Measurements from ENCODE around the gene TTC7B. TPM values are rescaled to one million over a fixed set of nuclear protein-coding genes. Genes with fewer than 3 reads are reported as not detected.

Gene TTC7B
- total and polyA plus RNA-seq, 9 of the 15 experiments (the other 6 are each of a cell fraction or from before 2014, with no cell fraction given) = 2.2 to 77.2 (median 36.7) TPM

DNA sequence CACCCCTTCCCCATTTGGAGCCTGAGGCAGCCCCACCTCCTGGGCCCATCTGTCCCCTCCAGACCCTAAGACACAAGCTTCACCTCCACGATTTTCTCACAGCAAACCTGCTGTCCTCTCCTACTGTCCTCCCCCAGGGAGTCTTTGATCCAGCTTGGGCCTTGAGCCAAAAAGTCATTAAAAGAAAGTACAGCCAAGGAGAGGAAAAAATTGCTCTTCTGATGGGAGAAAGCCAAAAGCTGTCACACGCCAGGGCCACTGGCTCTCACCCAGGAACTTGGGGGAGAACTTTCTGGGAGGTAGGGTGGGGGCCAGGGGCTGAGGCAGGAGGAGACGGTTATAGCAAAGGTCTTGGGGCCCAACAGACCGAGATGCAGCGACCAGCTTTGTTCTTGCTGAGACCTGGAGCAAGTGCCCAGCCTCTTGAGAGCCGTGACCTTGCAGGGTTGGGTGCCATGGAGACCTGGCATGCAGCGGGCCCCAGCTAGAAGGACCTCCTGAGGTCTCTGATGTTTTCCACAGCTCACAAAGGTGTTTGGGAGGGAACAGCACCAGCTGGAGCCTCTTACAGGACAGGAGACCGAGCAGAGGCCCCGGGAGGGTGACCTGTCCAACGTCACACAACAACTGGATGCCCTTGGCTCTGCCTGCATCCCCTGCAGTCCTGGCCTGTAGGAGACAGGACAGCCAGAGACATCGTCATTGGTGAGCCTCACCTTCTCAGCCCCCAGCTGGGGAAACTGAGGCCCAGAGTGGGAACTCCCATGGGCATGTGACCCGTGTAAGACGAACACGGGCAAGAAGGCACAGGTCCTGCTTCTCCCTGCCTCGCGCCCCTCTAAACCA, 294.9 kb downstream of the TTC7B start:
- H3K4me2 ChIP-seq (ENCODE audit: insufficient read depth, low read length) = no peak overlapping the region
- no TSS peak for BruUV-seq (replicated peaks)
- no peak overlapping the region for H3K4me3 ChIP-seq
- no peak for DNase-seq (ENCODE audit: extremely low read depth in 1 of 4, low spot score in 3 of 4)
- H4K20me1 ChIP-seq (replicated peaks; ENCODE audit: control insufficient read depth, insufficient read depth, low read length) = no peaks in the 10 kb centered on the region
- CTCF ChIA-PET (ENCODE audit: low intra/inter-chr PET ratio) = no interaction called here
- in situ Hi-C loops (cut with MboI) (loop anchor here (10.0 kb wide), 1 partner anchor 117 kb away; no protein-coding TSS in a partner anchor), intact Hi-C loops (cut with micrococcal nuclease) (no loop called here)
- 31% methylated on average over 12 of the region's 16 CpGs for WGBS (ENCODE audit: insufficient coverage, low coverage, missing lambda C conversion rate)
- H3K36me3 ChIP-seq (ENCODE audit: control insufficient read depth, insufficient read depth, low read length) = no peaks in the 10 kb centered on the region
- POLR2A ChIA-PET = interaction anchor here (0.6 to 1.0 kb wide), 2 partner anchors 105 to 265 kb away, joined by 3 to 4 read pairs; partner anchors contain the start of gene PSMC1
- no peaks in the 10 kb centered on the region for H3K27me3 ChIP-seq (ENCODE audit: control insufficient read depth in 2 of 2, insufficient read depth in 2 of 2, low read length in 2 of 2)
- FAIRE-seq = peak; percentile 37
- no peaks in the 10 kb centered on the region; the same call in 1 of the 2 replicates for H3K9me3 ChIP-seq (replicated peaks; ENCODE audit: control insufficient read depth, insufficient read depth, low read depth, low read length)
- no peak overlapping the region for H2AFZ ChIP-seq (ENCODE audit: low read depth, low read length)
- TF ChIP-seq KLF16 (IDR thresholded peaks at IDR 0.05) = no peak
- peak; percentile 47 for TF ChIP-seq NFIC (IDR thresholded peaks at IDR 0.05)
- ATAC-seq = no peak
- H3K9me1 ChIP-seq (ENCODE audit: control insufficient read depth, insufficient read depth, low read length) = no peaks in the 10 kb centered on the region
- peaks cover 7 to 26% of the 10 kb centered on the region in 2 experiments for H3K4me1 ChIP-seq (replicated peaks in 1 of 2; ENCODE audit: control insufficient read depth in 2 of 2, insufficient read depth in 2 of 2, low read length in 2 of 2)
- no peaks in the 10 kb centered on the region for H3K79me2 ChIP-seq (ENCODE audit: control insufficient read depth, insufficient read depth, low read length)
- H3K27ac ChIP-seq (ENCODE audit: extremely low read depth, low read depth, low read length) = no peak overlapping the region
- peak overlapping the region in 1 of 2 experiments; percentile 17; a peak in 1 of 4 replicates for H3K9ac ChIP-seq (ENCODE audit: insufficient read depth in 1 of 2, low read depth in 2 of 2, low read length in 2 of 2)

DNA sequence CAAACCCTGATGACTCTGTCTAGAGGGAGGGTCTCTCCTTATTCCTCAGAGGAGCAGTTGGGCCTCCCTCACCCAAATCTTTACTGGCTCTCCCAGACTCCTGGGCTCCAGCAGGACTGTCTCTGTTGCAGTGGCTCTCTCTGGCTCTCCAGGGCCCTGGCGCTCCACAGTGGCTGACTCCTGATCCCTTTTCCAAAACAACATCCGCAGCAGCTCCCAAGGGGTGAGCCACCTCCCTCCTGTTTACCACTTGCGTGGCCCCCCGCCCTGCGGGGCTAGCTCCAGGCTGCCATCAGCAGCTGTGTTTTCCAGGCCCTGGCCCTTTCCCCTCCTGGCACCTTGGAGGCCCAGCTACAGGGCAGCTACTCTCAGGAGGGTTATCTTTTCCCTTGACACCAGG, 295.9 kb downstream of the TTC7B start:
- Histone ChIP-seq H3K4me3 (no peak overlapping the region), H3K9me3 (replicated peaks; ENCODE audit: control insufficient read depth, insufficient read depth, low read depth, low read length) (no peaks in the 10 kb centered on the region), H3K27ac (ENCODE audit: extremely low read depth, low read depth, low read length) (no peak overlapping the region), H3K36me3 (ENCODE audit: control insufficient read depth, insufficient read depth, low read length) (no peaks in the 10 kb centered on the region), H3K4me2 (ENCODE audit: insufficient read depth, low read length) (no peak overlapping the region), H3K9me1 (ENCODE audit: control insufficient read depth, insufficient read depth, low read length) (no peaks in the 10 kb centered on the region), H3K4me1 (replicated peaks in 1 of 2; ENCODE audit: control insufficient read depth in 2 of 2, insufficient read depth in 2 of 2, low read length in 2 of 2) (peaks cover 7 to 26% of the 10 kb centered on the region in 2 experiments), H3K27me3 (ENCODE audit: control insufficient read depth in 2 of 2, insufficient read depth in 2 of 2, low read length in 2 of 2) (no peaks in the 10 kb centered on the region), H2AFZ (ENCODE audit: low read depth, low read length) (no peak overlapping the region), H3K9ac (ENCODE audit: insufficient read depth in 1 of 2, low read depth in 2 of 2, low read length in 2 of 2) (no peak overlapping the region), H3K79me2 (ENCODE audit: control insufficient read depth, insufficient read depth, low read length) (no peaks in the 10 kb centered on the region), H4K20me1 (replicated peaks; ENCODE audit: control insufficient read depth, insufficient read depth, low read length) (no peaks in the 10 kb centered on the region)
- ChIA-PET POLR2A (interaction anchor here (0.5 to 1.0 kb wide), 3 partner anchors 13 to 264 kb away, joined by 3 to 4 read pairs (median 3); partner anchors contain the start of gene PSMC1), CTCF (ENCODE audit: low intra/inter-chr PET ratio) (no interaction called here)
- FAIRE-seq (no peak), DNase-seq (ENCODE audit: extremely low read depth in 1 of 4, low spot score in 3 of 4) (no peak), ATAC-seq (no peak)
- intact Hi-C loops (cut with micrococcal nuclease) = no loop called here
- 33% methylated on average over 4 of the region's 5 CpGs for WGBS (ENCODE audit: insufficient coverage, low coverage, missing lambda C conversion rate)
- no TSS peak for BruUV-seq (replicated peaks)
- in situ Hi-C loops (cut with MboI) = loop anchor here (10.0 kb wide), 1 partner anchor 116 kb away; no protein-coding TSS in a partner anchor
- no peak for TF ChIP-seq SMARCE1 (IDR thresholded peaks at IDR 0.05)
- TF ChIP-seq RAD21 (CRISPR knock-in tag; conservative IDR thresholded peaks at IDR 0.05 in 1 of 2, IDR thresholded peaks at IDR 0.05 in 1 of 2) = no peak
- TF ChIP-seq ZNF507 (tag; conservative IDR thresholded peaks at IDR 0.05) = no peak
- TF ChIP-seq NCOA2 (IDR thresholded peaks at IDR 0.05; ENCODE audit: partially characterized antibody in 2 of 2) = no peak
- TF ChIP-seq SNIP1 (IDR thresholded peaks at IDR 0.05; ENCODE audit: low read depth) = no peak
- TF ChIP-seq TBP (optimal IDR thresholded peaks at IDR 0.05; ENCODE audit: low read depth, low read length) = no peak
- no peak for TF ChIP-seq RHOXF2B (CRISPR knock-in tag; conservative IDR thresholded peaks at IDR 0.05)
- TF ChIP-seq ATF4 (CRISPR knock-in tag; IDR thresholded peaks at IDR 0.05) = no peak
- TF ChIP-seq CEBPG (CRISPR knock-in tag; IDR thresholded peaks at IDR 0.05) = no peak
- TF ChIP-seq CEBPG (tag; conservative IDR thresholded peaks at IDR 0.05 in 1 of 2, IDR thresholded peaks at IDR 0.05 in 1 of 2) = no peak

Measured in K562 (cell line).